Cerebellar cortex (tissue), 1 donor: ENCODE results near the gene GJA1.
"Not testable (repeated sequence)": the region's sequence is repeated elsewhere in the genome, so short reads cannot be mapped to it uniquely, and the experiment has no call there.

Experiments
- DNase-seq: peaks from one replicate; pipeline ENCODE4 v3.0.0-alpha.2; 2015; ENCODE audit warnings: low spot score

GJA1 gene

DNA sequence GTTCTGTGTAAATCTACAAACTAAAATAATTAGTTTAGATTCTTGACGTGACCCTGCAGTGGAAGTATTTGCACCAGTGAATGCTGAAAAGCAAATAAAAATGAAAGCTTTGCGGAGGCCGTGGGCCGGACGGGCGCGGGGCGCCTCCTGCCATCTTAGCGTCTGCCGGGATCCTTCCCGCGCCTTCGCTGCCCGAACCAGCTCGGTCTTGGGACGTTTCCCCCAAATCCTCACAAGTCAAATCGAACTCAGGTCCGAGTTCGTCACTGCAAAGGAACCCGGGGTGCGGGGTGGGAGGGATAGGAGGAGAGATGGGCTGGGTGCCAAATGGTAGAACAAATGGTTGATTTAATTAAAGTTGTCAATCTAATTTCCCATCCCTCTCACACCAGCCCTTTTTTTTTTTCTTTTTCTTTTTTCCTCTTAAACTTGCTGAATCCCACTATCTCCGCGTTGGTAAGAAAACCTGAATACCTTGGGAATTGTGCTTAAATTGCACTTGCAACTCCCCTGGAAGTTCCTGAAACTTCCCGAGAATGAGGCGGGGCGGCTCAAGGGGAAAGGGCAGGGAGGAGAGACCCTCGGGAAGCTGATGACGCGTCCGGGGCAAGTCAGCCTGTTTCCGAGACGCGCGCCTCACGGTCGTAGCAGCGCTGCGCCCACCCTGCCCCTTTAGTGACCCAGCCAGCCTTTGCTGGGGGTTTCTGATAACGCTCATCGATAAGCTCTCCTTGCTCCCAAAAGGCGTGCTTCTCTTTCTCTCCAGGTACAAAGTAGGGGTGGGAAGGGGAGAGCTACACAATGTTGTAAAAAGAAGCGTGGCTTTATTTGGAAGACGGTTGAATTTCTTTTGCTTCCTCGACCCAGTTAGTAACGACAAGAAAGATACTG is 1.8 kb downstream of the GJA1 start:
- no peak for DNase-seq

DNA sequence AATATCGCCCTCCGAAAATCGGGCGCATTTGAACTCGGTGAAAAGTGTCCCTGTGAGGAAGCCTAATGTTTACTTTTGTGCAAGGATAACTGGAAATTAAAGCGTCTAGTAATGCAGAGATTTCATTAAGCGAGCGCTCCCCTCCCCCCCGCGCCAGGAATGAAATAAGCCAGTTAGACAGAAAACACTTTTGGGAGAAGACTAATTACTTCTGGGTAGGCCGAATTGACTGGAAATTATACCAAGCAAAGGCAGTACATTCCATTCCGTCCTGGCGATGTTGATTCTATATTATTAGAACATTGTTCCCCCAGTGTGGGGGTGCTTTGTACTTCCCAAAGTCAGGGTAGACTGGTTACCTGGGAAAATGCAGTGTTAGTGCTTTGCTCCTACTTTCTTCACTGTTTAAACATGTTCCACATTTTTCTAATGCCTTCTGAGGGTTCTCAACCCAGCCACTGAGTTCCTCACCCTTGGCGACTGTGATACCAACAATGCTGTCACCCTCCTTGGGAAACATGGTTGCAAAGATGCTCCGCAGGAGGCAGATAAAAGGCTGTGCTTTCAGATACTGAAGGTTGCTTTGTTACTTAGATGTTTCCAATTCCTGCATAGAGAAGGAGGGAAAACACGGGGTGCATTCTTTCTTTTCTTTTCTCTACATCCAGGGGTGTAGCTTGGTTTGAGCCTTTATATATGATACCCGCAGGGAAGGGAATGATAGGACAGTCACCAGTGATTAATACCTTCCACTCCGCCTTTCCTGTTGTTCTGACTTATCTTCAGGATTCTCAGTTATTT is 2.6 kb downstream of the GJA1 start:
- no peak for DNase-seq

DNA sequence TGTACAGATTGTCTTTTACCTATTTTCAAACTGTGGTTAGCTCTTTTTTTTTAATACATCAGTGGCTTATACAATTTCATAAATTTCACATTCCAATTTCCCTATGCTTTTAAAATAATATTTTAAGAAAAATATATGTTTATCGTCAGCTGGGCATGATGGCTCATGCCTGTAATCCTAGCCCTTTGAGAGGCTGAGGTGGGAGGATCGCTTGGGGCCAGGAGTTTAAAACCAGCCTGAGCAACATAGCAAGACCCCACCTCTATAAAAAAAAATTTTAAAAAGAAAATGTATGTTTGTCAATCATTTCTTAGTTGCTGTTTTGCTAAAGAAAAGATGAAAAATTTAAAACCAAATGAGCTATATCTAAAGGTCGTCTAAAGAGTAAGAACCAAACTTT is 3.4 kb downstream of the GJA1 start:
- no peak for DNase-seq

DNA sequence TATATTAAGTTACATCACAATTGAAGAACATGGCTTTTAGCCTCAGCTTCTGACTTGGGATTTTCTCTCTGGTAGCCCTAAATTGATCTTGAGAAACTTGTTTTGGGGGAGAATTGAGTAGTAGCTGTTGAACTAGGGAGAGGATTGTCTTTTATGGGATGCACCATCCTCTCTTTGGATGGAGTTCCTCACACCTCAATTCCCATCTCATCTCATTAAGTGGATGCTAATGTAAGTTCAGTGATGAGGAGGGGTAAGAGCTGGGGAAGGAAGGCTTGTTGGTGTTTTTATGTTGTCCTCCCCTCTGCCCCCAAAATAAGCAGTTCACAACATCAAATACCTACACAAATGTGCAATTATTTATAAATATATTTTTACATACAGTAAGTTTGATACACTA is 4.0 kb downstream of the GJA1 start:
- DNase-seq = no peak

DNA sequence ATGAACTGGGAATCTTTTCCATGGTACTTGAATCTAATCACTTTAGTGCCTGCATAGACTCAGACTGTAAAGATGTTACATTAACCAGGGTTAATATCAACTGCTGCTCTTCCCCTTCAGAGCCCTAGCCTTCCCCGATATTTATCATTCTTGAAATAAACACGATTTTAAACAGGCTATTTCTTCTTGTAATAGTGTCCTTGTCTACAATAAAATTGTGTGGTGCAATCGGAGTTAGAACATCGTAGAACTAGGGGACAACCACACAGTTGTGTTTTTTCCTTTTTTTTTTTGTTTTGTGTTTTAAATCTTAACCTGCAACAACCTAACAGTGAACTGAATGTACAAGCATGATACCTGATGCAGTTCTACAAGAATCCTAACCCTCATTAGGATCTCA is 4.5 kb downstream of the GJA1 start:
- DNase-seq = no peak

DNA sequence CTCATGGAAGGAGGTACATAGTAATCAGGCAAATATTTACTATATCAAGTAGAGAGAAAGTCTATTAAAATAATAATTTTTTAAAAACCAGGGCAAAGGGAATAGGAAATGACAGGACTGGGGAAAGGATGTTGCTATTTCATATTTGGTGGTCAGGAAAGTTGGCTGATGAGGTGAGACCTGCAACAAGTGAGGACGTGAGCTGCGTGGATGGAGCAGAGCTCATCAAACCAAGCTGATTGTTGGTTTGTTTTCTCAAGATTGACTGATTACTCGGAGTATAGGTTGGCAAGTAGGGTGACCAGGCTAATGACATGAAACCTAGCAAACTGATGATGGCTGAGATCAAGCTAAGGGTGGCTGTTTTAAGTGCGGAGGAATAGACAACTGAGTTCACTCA is 6.0 kb downstream of the GJA1 start:
- DNase-seq = no peak

DNA sequence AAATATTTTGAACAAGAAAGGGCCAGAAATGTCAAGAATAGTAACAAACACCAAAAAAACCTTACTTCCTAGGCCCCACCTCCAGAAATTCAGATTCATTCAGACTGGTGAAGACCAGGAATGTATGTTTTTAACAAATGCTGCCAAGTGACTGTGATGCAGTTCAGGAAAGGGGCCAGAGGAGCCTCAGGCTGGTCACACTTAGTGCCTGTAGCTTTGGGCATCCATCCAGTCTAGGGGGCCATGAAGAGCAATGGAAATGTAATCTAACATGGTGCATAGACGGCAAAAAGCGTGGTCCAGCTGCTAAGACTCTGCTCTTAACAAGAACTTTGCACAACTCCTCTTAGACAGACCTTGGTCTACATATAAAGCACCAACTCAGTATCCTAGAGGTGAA is 7.1 kb downstream of the GJA1 start:
- no peak for DNase-seq

DNA sequence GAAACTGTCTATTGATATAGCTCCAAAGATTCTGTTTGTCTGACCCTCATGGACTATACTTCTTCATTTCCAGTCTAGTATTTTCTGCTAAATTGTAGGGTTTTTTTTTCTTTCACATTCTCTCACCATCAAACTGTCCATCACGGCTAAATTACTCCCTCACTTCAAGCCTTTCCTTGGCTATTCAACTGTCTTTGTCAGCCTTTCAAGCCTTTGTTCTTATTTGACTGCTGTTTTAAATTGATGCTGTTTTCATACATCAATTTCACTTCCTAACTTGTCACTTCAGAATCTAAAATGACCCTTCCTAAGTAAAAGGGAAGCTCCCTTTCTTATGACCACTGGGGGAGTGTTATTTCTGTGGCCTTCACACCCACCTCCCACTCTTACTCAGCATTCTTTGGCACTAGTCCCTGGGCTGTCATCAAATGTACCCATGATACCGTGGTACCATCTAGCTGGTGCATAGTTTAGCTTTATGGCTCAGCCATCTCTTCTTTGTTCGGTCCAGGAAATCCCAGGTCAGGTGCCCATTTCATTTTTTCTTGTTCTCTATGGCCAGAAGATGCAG is 8.6 kb downstream of the GJA1 start:
- DNase-seq = no peak

DNA sequence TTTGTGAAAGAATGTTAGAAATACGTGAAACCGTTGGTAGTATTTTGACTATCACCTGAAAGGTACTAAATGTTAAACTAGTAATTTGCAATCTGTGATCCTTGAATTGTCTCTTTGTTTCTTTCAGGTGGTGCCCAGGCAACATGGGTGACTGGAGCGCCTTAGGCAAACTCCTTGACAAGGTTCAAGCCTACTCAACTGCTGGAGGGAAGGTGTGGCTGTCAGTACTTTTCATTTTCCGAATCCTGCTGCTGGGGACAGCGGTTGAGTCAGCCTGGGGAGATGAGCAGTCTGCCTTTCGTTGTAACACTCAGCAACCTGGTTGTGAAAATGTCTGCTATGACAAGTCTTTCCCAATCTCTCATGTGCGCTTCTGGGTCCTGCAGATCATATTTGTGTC is 11.3 kb downstream of the GJA1 start:
- DNase-seq = not testable (repeated sequence)

DNA sequence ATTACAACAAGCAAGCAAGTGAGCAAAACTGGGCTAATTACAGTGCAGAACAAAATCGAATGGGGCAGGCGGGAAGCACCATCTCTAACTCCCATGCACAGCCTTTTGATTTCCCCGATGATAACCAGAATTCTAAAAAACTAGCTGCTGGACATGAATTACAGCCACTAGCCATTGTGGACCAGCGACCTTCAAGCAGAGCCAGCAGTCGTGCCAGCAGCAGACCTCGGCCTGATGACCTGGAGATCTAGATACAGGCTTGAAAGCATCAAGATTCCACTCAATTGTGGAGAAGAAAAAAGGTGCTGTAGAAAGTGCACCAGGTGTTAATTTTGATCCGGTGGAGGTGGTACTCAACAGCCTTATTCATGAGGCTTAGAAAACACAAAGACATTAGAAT is 12.3 kb downstream of the GJA1 start:
- not testable (repeated sequence) for DNase-seq

DNA sequence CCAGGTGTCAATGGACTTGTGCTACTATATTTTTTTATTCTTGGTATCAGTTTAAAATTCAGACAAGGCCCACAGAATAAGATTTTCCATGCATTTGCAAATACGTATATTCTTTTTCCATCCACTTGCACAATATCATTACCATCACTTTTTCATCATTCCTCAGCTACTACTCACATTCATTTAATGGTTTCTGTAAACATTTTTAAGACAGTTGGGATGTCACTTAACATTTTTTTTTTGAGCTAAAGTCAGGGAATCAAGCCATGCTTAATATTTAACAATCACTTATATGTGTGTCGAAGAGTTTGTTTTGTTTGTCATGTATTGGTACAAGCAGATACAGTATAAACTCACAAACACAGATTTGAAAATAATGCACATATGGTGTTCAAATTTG is 13.1 kb downstream of the GJA1 start:
- DNase-seq = not testable (repeated sequence)

DNA sequence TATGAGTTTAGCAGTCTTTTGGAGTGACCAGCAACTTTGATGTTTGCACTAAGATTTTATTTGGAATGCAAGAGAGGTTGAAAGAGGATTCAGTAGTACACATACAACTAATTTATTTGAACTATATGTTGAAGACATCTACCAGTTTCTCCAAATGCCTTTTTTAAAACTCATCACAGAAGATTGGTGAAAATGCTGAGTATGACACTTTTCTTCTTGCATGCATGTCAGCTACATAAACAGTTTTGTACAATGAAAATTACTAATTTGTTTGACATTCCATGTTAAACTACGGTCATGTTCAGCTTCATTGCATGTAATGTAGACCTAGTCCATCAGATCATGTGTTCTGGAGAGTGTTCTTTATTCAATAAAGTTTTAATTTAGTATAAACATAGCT is 13.9 kb downstream of the GJA1 start:
- no peak for DNase-seq

DNA sequence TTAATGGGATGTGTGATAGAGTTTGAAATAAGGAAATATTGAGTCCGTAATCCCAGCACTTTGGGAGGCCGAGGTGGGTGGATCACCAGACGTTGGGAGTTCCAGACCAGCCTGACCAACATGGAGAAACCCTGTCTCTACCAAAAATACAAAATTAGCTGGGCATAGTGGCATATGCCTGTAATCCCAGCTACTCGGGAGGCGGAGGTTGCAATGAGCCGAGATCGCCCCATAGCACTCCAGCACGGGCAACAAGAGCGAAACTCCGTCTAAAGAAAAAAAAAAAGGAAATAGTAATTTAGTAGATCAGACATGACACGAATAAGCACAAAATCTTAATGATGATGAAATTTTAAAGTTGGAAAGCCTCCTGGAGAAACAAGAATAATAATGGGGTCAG is 14.8 kb downstream of the GJA1 start:
- DNase-seq = no peak

DNA sequence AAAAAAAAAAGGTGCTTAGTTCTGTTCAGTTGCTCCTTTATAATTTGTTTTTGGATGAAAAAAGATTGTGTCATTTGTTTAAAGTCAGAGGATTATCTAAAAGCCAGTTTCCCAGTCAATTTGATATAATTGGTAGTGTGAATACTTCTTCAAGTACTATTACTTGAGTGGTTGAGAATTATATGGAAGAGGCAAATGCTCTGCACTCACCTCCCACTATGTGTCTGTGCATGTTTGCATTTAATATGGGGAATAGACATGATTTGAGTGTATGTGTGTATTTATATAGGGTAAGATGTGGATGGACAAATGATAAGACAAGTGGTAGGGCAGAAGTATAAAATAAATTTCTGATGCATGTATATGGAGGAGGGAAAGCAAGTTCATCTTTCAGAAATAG is 15.8 kb downstream of the GJA1 start:
- peak; percentile 56 for DNase-seq

DNA sequence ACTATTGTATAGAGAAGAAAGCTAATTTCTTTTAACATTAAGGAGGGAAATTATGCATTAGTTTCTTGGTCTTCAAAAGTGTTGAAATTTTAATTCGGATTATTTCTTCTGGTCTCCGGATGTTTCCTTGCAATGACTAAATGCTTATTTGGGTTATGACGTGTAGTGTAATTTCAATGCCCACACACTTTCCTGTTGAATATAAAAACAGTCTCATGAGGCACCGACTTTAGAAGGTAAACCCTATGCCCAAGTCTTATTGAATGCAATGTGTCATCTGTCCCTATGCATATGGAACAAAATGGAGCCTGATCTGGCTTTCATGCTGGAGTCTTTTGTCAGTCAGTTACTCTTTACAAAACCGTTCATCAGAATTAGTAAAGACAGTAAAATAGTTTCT is 17.7 kb downstream of the GJA1 start:
- DNase-seq = no peak

DNA sequence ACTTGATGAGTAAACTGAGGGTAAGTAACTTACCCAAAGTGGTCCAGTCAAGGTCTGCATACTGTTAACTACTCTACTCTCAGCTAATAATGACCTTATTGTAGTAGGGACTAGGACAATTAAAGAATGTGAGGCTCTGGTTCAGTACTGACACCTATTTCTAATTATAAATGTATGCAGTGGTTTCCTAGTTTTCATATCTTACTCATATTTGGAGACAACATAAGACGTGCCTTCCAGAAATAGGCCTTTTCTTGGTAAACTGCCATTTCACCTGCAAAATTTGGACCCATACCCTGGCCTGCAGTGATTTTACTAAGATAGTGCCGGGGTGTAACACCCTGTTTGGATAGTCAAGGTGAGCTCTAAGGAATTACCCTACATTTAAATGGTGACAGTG is 24.7 kb downstream of the GJA1 start:
- DNase-seq = no peak

DNA sequence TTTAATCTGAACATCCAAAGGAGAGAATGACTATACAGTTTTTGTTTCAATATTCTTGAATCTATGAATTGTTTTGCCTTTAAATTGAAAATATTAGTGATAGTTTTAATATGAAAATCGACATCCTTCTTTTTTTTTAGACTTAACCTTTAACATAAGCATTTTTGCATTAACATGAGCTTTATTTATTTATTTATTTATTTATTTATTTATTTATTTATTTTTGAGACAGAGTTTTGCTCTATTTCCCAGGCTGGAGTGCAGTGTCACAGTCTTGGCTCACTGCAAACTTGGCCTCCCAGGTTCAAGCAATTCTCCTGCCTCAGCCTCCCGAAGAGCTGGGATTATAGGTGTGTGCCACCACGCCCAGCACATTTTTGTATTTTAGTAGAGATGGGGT is 27.6 kb downstream of the GJA1 start:
- no peak for DNase-seq

DNA sequence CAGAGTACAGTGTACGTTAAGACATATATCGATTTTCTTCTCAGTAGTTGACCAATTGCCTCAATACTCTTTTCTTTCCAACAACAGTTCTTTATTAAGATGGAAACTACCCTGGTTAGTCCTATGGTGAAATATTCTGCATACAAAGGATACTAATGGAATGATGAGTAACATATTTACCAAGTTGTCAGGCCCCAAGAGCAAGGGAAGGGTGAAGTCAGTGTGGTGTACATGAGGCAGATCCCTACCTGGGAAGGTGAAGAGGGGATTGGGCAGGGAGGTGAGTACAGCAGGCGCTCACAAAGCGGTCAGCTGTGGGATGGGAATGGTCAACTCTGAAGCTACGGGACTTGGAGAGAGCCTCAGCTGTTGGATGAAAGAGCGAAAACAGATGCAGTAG is 29.7 kb downstream of the GJA1 start:
- DNase-seq = no peak

DNA sequence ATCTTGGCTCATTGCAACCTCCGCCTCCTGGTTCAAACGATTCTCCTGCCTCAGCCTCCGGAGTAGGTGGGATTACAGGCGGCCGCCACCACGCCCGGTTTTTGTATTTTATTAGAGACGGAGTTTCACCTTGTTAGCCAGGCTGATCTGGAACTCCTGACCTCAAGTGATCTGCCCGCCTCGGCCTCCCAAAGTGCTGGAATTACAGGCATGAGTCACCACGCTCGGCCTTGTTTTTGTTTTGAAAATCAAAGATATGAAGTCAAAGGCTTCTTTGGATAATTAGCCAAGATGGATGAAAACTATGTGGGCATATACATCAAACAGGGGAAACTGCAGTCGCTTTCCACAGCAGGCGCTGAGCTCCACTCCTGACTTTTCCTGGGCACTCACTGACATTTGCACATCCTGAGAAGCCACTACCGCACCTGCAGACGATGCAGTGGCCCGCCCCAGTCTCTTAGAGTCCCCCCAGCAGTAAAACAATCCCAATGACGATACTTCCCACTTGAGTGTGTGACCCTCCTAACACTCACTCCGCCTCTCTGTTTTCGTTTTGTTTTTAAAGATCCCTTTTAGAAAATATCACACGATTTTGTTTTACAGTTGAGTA is 44.1 kb downstream of the GJA1 start:
- DNase-seq = no peak

DNA sequence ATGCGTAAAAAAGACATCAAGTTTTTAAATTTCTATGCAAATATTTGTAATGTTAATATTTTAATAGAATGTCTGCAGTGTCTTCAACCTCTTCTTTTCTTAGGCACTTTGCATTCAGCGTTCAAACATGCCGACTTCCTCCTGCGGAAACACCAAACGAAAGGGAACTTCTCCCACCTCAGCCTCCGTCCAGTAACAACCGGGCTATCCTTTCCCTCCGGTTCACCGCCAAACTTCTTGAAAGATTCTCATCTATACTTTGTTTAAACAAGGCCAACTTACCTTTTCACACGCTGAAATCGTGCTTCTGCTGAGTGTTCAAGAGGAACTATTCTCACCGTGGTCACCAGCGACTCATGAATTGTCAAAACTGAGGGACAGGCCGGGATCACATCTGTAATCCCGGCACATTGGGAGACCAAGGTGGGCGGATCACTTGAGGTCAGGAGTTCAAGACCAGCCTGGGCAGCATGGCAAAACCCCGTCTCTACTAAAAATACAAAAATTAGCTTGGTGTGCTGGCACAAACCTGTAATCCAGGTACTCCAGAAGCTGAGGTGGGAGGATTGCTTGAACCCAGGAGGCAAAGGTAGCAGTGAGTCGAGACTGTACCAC is 44.8 kb downstream of the GJA1 start:
- DNase-seq = no peak

DNA sequence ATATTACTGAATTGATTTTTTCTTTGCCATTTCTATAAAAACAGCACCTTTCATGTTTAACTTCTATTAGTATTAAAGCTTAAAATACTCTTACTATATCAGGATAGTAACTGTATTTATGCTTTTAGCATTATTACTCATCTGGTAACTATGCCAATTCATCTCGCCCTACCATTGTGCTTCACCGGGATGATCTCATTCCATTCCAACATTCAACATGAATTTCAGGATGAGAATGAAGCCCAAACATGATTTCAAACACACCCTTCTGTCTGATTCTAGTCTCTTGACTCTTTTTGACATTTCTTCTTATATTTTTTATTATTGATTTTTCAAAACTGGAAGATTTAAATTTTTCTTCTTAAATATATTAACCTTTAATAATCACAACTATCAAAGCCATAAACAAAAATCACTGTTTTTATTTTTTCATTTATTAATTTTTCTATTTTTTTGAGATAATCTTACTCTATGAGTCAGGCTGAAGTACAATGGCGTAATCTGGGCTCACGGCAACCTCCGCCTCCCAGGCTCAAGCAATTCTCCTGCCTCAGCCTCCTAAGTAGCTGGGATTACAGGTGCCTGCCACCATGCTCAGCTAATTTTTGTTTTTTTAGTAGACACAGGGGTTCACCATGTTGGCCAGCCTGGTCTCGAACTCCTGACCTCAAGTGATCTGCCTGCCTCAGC is 46.7 kb downstream of the GJA1 start:
- DNase-seq = no peak

DNA sequence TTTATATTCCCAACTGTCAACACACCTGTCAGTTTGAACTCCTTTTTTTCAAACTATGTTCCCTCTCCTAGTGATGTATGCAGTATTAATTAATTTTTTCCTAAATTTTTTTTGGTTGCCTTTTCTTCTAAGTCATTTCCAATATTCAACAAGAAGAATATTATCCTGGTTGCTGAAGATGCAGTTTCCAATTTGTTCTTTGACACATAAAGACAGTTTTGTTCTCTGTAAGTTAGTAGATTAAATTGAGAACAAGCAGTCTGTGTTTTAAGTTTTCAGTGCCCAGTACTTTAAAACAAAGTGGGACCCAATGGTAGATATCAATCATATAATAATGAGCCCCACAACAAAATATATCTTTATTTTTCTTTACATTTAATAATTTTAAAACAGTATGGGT is 47.3 kb downstream of the GJA1 start:
- no peak for DNase-seq
